LHCN-M2 (cell line): ENCODE results near the gene TBX20. TPM values are rescaled to one million over a fixed set of nuclear protein-coding genes. Genes with fewer than 3 reads are reported as not detected.
A peak's percentile ranks its signal among the peaks of the same experiment; 100 is the strongest.
"Not testable (repeated sequence)": the region's sequence is repeated elsewhere in the genome, so short reads cannot be mapped to it uniquely, and the experiment has no call there.

Experiments
- DNase-seq: peaks from one replicate; pipeline ENCODE4 v3.0.0-alpha.2; 2012; ENCODE audit warnings: low read depth
- total RNA-seq: library from RNA; depleted of rRNA; stranded (reverse); fragments of >200 nt; gene quantifications from 2 replicates; pipeline ENCODE4 v1.2.3, GENCODE V29; 2014

TBX20 gene
- total RNA-seq, 1 experiment from 2014 or later, result not detected

GRCh38 chr7:35255443-35256255, 1.7 kb upstream of the TBX20 start:
- no peak for DNase-seq

GRCh38 chr7:35254496-35255442, 869 bp upstream of the TBX20 start:
- DNase-seq, result no peak

- DNase-seq, result no peak
Measured at GRCh38 chr7:35253460-35253709, 515 bp downstream of the TBX20 start.

- no peak for DNase-seq
Measured at GRCh38 chr7:35252612-35253459, 1.1 kb downstream of the TBX20 start.

- no peak for DNase-seq
Measured at GRCh38 chr7:35251606-35252310, 2.1 kb downstream of the TBX20 start.

- DNase-seq, result no peak
Measured at GRCh38 chr7:35250941-35251340, 3.0 kb downstream of the TBX20 start.

GRCh38 chr7:35250452-35250851, 3.4 kb downstream of the TBX20 start:
- no peak for DNase-seq

- peak; percentile 12 for DNase-seq
Measured at GRCh38 chr7:35249537-35249907, 4.4 kb downstream of the TBX20 start.

- no peak for DNase-seq
Measured at GRCh38 chr7:35248576-35249536, 5.0 kb downstream of the TBX20 start.

- DNase-seq, result no peak
Measured at GRCh38 chr7:35246819-35247218, 7.1 kb downstream of the TBX20 start.

- peak; percentile 28 for DNase-seq
Measured at GRCh38 chr7:35241884-35242283, 12.0 kb downstream of the TBX20 start.

GRCh38 chr7:35241436-35241835, 12.5 kb downstream of the TBX20 start:
- no peak for DNase-seq

- not testable (repeated sequence) for DNase-seq
Measured at GRCh38 chr7:35241008-35241407, 12.9 kb downstream of the TBX20 start.

- DNase-seq, result not testable (repeated sequence)
Measured at GRCh38 chr7:35238456-35238855, 15.4 kb downstream of the TBX20 start.

GRCh38 chr7:35232994-35233393, 20.9 kb downstream of the TBX20 start:
- no peak for DNase-seq

GRCh38 chr7:35231221-35231620, 22.7 kb downstream of the TBX20 start:
- not testable (repeated sequence) for DNase-seq

GRCh38 chr7:35229116-35229780, 24.7 kb downstream of the TBX20 start:
- not testable (repeated sequence) for DNase-seq

GRCh38 chr7:35228496-35229051, 25.3 kb downstream of the TBX20 start:
- not testable (repeated sequence) for DNase-seq

- not testable (repeated sequence) for DNase-seq
Measured at GRCh38 chr7:35227438-35227837, 26.5 kb downstream of the TBX20 start.
